ENCODE data around the gene DGLUCY. TPM values are rescaled to one million over a fixed set of nuclear protein-coding genes. Genes with fewer than 3 reads are reported as not detected.

Gene DGLUCY
- total and polyA plus RNA-seq, 2 experiments from 2014 or later: 15.2 to 15.7 TPM

- Histone ChIP-seq H4K20me1 (ENCODE audit: insufficient read depth) (no peaks in the 10 kb centered on the region), H3K9me3 (ENCODE audit: low read depth) (no peaks in the 10 kb centered on the region), H2AFZ (no peak overlapping the region), H3K27me3 (replicated peaks; ENCODE audit: insufficient read depth) (no peaks in the 10 kb centered on the region), H3K9me2 (ENCODE audit: insufficient read depth) (no peaks in the 10 kb centered on the region), H3F3A (ENCODE audit: insufficient read depth) (0 out of 2 replicates have a peak, but pooled peaks cover under 1% of the 10 kb centered on the region), H3K4me1 (ENCODE audit: insufficient read depth) (no peaks in the 10 kb centered on the region), H3K36me3 (ENCODE audit: low read depth) (no peaks in the 10 kb centered on the region), H3K4me2 (ENCODE audit: unreplicated experiment) (no peak overlapping the region), H3K27ac (no peak overlapping the region), H3K79me2 (ENCODE audit: insufficient read depth) (peaks cover 5% of the 10 kb centered on the region; the same call in 1 of the 2 replicates), H3K9ac (no peak overlapping the region), H3K4me3 (no peak overlapping the region)
- WGBS, 2 experiments (ENCODE audit: low coverage in 1 of 2, low lambda C conversion rate in 2 of 2, missing lambda C conversion rate in 2 of 2): 82% methylated on average over 4 of the region's 4 CpGs
- in situ Hi-C loops (cut with MboI): no loop called here
- no peak for DNase-seq
- no peak for TF ChIP-seq EZH2phosphoT487 (IDR thresholded peaks at IDR 0.05; ENCODE audit: insufficient read depth, low read depth)
- no peak for TF ChIP-seq EZH2 (IDR thresholded peaks at IDR 0.05; ENCODE audit: insufficient read depth, poor library complexity, severe bottlenecking)
These were observed 11.9 kb downstream of the DGLUCY start for GRCh38 chr14:91125801-91126200.

GRCh38 chr14:91126761-91127160, 12.9 kb downstream of the DGLUCY start:
- WGBS, 2 experiments (ENCODE audit: low coverage in 1 of 2, low lambda C conversion rate in 2 of 2, missing lambda C conversion rate in 2 of 2): 66 to 78% methylated on average over 2 of the region's 2 CpGs
- DNase-seq: no peak
- Histone ChIP-seq H3K79me2 (ENCODE audit: insufficient read depth) (no peaks in the 10 kb centered on the region), H3K4me2 (ENCODE audit: unreplicated experiment) (no peak overlapping the region), H3K4me3 (no peak overlapping the region), H4K20me1 (ENCODE audit: insufficient read depth) (no peaks in the 10 kb centered on the region), H3K9me2 (ENCODE audit: insufficient read depth) (no peaks in the 10 kb centered on the region), H3K36me3 (ENCODE audit: low read depth) (no peaks in the 10 kb centered on the region), H3K9ac (no peak overlapping the region), H3K27ac (no peak overlapping the region), H3F3A (ENCODE audit: insufficient read depth) (no peaks in the 10 kb centered on the region), H3K4me1 (ENCODE audit: insufficient read depth) (no peaks in the 10 kb centered on the region), H2AFZ (no peak overlapping the region), H3K9me3 (ENCODE audit: low read depth) (no peaks in the 10 kb centered on the region), H3K27me3 (replicated peaks; ENCODE audit: insufficient read depth) (no peaks in the 10 kb centered on the region)
- TF ChIP-seq EZH2 (IDR thresholded peaks at IDR 0.05; ENCODE audit: insufficient read depth, poor library complexity, severe bottlenecking) (no peak), EZH2phosphoT487 (IDR thresholded peaks at IDR 0.05; ENCODE audit: insufficient read depth, low read depth) (no peak)
- in situ Hi-C loops (cut with MboI): no loop called here

GRCh38 chr14:91127401-91127801, 13.5 kb downstream of the DGLUCY start:
- no peaks in the 10 kb centered on the region for H3K79me2 ChIP-seq (ENCODE audit: insufficient read depth)
- no peaks in the 10 kb centered on the region for H3F3A ChIP-seq (ENCODE audit: insufficient read depth)
- no peak overlapping the region for H3K4me3 ChIP-seq
- TF ChIP-seq EZH2phosphoT487 (IDR thresholded peaks at IDR 0.05; ENCODE audit: insufficient read depth, low read depth) (no peak), EZH2 (IDR thresholded peaks at IDR 0.05; ENCODE audit: insufficient read depth, poor library complexity, severe bottlenecking) (no peak)
- H3K9me3 ChIP-seq (ENCODE audit: low read depth): no peaks in the 10 kb centered on the region
- in situ Hi-C loops (cut with MboI): no loop called here
- no peak overlapping the region for H2AFZ ChIP-seq
- no peaks in the 10 kb centered on the region for H3K36me3 ChIP-seq (ENCODE audit: low read depth)
- no peak overlapping the region for H3K4me2 ChIP-seq (ENCODE audit: unreplicated experiment)
- H3K9ac ChIP-seq: no peak overlapping the region
- no peak overlapping the region for H3K27ac ChIP-seq
- no peaks in the 10 kb centered on the region for H3K4me1 ChIP-seq (ENCODE audit: insufficient read depth)
- WGBS, 2 experiments (ENCODE audit: low coverage in 1 of 2, low lambda C conversion rate in 2 of 2, missing lambda C conversion rate in 2 of 2): 87 to 88% methylated on average over 8 of the region's 8 CpGs
- H3K9me2 ChIP-seq (ENCODE audit: insufficient read depth): no peaks in the 10 kb centered on the region
- no peak for DNase-seq
- no peaks in the 10 kb centered on the region for H4K20me1 ChIP-seq (ENCODE audit: insufficient read depth)
- no peaks in the 10 kb centered on the region for H3K27me3 ChIP-seq (replicated peaks; ENCODE audit: insufficient read depth)

- H3K79me2 ChIP-seq (ENCODE audit: insufficient read depth): no peaks in the 10 kb centered on the region
- H3K9ac ChIP-seq: no peak overlapping the region
- H3K4me3 ChIP-seq: no peak overlapping the region
- H3K4me2 ChIP-seq (ENCODE audit: unreplicated experiment): no peak overlapping the region
- 87 to 97% methylated on average over 4 of the region's 4 CpGs for WGBS, 2 experiments (ENCODE audit: low coverage in 1 of 2, low lambda C conversion rate in 2 of 2, missing lambda C conversion rate in 2 of 2)
- no peaks in the 10 kb centered on the region for H3K36me3 ChIP-seq (ENCODE audit: low read depth)
- no peak for TF ChIP-seq EZH2phosphoT487 (IDR thresholded peaks at IDR 0.05; ENCODE audit: insufficient read depth, low read depth)
- TF ChIP-seq EZH2 (IDR thresholded peaks at IDR 0.05; ENCODE audit: insufficient read depth, poor library complexity, severe bottlenecking): no peak
- H4K20me1 ChIP-seq (ENCODE audit: insufficient read depth): no peaks in the 10 kb centered on the region
- no peaks in the 10 kb centered on the region for H3K27me3 ChIP-seq (replicated peaks; ENCODE audit: insufficient read depth)
- no peak for DNase-seq
- H3K4me1 ChIP-seq (ENCODE audit: insufficient read depth): no peaks in the 10 kb centered on the region
- in situ Hi-C loops (cut with MboI): no loop called here
- H2AFZ ChIP-seq: no peak overlapping the region
- no peaks in the 10 kb centered on the region for H3K9me2 ChIP-seq (ENCODE audit: insufficient read depth)
- H3K27ac ChIP-seq: no peak overlapping the region
- no peaks in the 10 kb centered on the region for H3K9me3 ChIP-seq (ENCODE audit: low read depth)
- H3F3A ChIP-seq (ENCODE audit: insufficient read depth): no peaks in the 10 kb centered on the region
These were observed 14.1 kb downstream of the DGLUCY start for GRCh38 chr14:91127924-91128323.

GRCh38 chr14:91128699-91129098, 14.8 kb downstream of the DGLUCY start:
- TF ChIP-seq EZH2 (IDR thresholded peaks at IDR 0.05; ENCODE audit: insufficient read depth, poor library complexity, severe bottlenecking) (no peak), EZH2phosphoT487 (IDR thresholded peaks at IDR 0.05; ENCODE audit: insufficient read depth, low read depth) (no peak)
- no peak overlapping the region for H2AFZ ChIP-seq
- no peaks in the 10 kb centered on the region for H3K9me2 ChIP-seq (ENCODE audit: insufficient read depth)
- H3K4me1 ChIP-seq (ENCODE audit: insufficient read depth): no peaks in the 10 kb centered on the region
- WGBS, 2 experiments (ENCODE audit: low coverage in 1 of 2, low lambda C conversion rate in 2 of 2, missing lambda C conversion rate in 2 of 2): 93 to 97% methylated on average over 4 of the region's 4 CpGs
- no peaks in the 10 kb centered on the region for H3K9me3 ChIP-seq (ENCODE audit: low read depth)
- no peak overlapping the region for H3K27ac ChIP-seq
- no peaks in the 10 kb centered on the region for H3K27me3 ChIP-seq (replicated peaks; ENCODE audit: insufficient read depth)
- no peaks in the 10 kb centered on the region for H3K79me2 ChIP-seq (ENCODE audit: insufficient read depth)
- no peak overlapping the region for H3K4me3 ChIP-seq
- no peak overlapping the region for H3K9ac ChIP-seq
- H3F3A ChIP-seq (ENCODE audit: insufficient read depth): no peaks in the 10 kb centered on the region
- no peaks in the 10 kb centered on the region for H4K20me1 ChIP-seq (ENCODE audit: insufficient read depth)
- no peak for DNase-seq
- no peaks in the 10 kb centered on the region for H3K36me3 ChIP-seq (ENCODE audit: low read depth)
- no peak overlapping the region for H3K4me2 ChIP-seq (ENCODE audit: unreplicated experiment)
- in situ Hi-C loops (cut with MboI): no loop called here

All from GM23248 (cell line).